Natural killer cell (primary cell): ENCODE results near the gene TIPRL. TPM values are rescaled to one million over a fixed set of nuclear protein-coding genes. Genes with fewer than 3 reads are reported as not detected.

Experiments
- ATAC-seq, 3 donors: fragments of 150-1000 bp in 2 of 3; fragments of 200-7000 bp in 1 of 3; cut with Tn5 transposase; 1 replicate in 1 of 3; 2 replicates in 2 of 3; pipeline ENCODE4 v1.10.0; 2021; ENCODE audit warnings: mild to moderate bottlenecking in 2 of 3, moderate library complexity in 2 of 3
- DNase-seq, 2 donors: peaks; one replicate each; pipeline versions ENCODE4 v3.0.0 to v3.0.0-alpha.2; 2013 to 2021; ENCODE audit warnings: mixed read lengths in 1 of 2
- H3K27ac ChIP-seq: one replicate; pipeline ENCODE4 v1.5.1; 2013; ENCODE audit warnings: mild to moderate bottlenecking, low read length
- H3K27me3 ChIP-seq: one replicate; pipeline ENCODE4 v1.6.1; 2013; ENCODE audit warnings: low read length; ENCODE audit not compliant: control insufficient read depth, insufficient read depth
- H3K36me3 ChIP-seq: one replicate; pipeline ENCODE4 v1.6.1; 2013; ENCODE audit warnings: low read length; ENCODE audit not compliant: control insufficient read depth, insufficient read depth
- H3K4me1 ChIP-seq: one replicate; pipeline ENCODE4 v1.6.1; 2013; ENCODE audit warnings: low read length; ENCODE audit not compliant: control insufficient read depth, insufficient read depth
- H3K4me3 ChIP-seq: one replicate; pipeline ENCODE4 v1.5.1; 2013; ENCODE audit warnings: low read length
- H3K9me3 ChIP-seq: one replicate; pipeline ENCODE4 v1.6.1; 2013; ENCODE audit warnings: low read length; ENCODE audit not compliant: control insufficient read depth, insufficient read depth
- H3K27ac Mint-ChIP-seq, 2 donors: one replicate each; pipeline ENCODE4 v1.8.0; 2022; ENCODE audit warnings: mild to moderate bottlenecking in 2 of 2, mixed read lengths in 2 of 2, moderate library complexity in 1 of 2
- H3K27me3 Mint-ChIP-seq, 2 donors: one replicate each; pipeline ENCODE4 v1.8.0; 2022; ENCODE audit warnings: low read depth in 2 of 2, mixed read lengths in 2 of 2
- H3K36me3 Mint-ChIP-seq: one replicate; pipeline ENCODE4 v1.8.0; 2022; ENCODE audit warnings: mixed read lengths
- H3K4me1 Mint-ChIP-seq, 2 donors: one replicate each; pipeline ENCODE4 v1.8.0; 2022; ENCODE audit warnings: mixed read lengths in 2 of 2
- H3K4me3 Mint-ChIP-seq: one replicate; pipeline ENCODE4 v1.8.0; 2022; ENCODE audit warnings: mild to moderate bottlenecking, moderate library complexity, mixed read lengths
- H3K9me3 Mint-ChIP-seq, 2 donors: one replicate each; pipeline ENCODE4 v1.8.0; 2022; ENCODE audit warnings: mixed read lengths in 2 of 2
- WGBS: methylation state at CpG from one replicate; pipeline ENCODE4 v1.1.7; 2013; ENCODE audit warnings: missing lambda C conversion rate; ENCODE audit not compliant: insufficient coverage; 5-methylcytosine and 5-hydroxymethylcytosine counted together
- intact Hi-C: fragments of 100-400 bp; cut with micrococcal nuclease; formaldehyde crosslinking; loops from one replicate; pipeline ENCODE4 v1.14.2; 2022
- total RNA-seq, 4 donors: library from RNA; stranded (reverse); fragments of 120-200 nt in 1 of 4; gene quantifications; one replicate each; pipeline versions ENCODE4 v1.2.3 to v1.2.4, GENCODE V29; 2013 to 2022
- TF ChIP-seq, protein P1 (sequence below): fragments of 200-600 bp; IDR thresholded peaks from one replicate; pipeline ENCODE4 v1.8.0; 2022; ENCODE audit warnings: antibody characterized with exemption

Gene TIPRL
- total RNA-seq, 3 donors from 2014 or later (not counting 1 experiment from before 2014, with no cell fraction given) = 23.5 to 27.4 (median 25.6) TPM

DNA sequence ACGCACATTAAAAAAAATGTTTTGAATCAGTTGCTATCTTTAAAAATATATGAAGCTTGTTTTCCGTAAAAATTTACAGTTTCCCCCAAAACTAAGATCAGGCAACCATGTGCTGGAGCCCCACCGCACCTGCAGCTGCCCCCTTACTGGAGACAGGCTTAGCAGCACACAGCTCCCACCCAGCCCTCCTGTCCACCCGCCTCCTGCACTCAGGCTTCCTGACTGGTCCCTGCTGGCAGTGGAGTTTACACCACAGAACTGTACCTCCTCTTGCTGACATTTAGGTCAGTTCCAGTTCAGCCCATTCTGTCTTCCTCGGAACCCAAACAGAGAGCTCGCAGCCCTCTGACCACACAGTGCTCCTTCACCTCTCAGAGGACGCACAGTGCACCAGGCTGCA is 44.1 kb upstream of the TIPRL start:
- Mint-ChIP-seq H3K9me3 (no peaks in the 10 kb centered on the region), H3K27ac (no peak overlapping the region), H3K4me1 (peaks cover 17 to 19% of the 10 kb centered on the region in 2 donors), H3K4me3 (peak overlapping the region; percentile 77), H3K27me3 (peaks cover 45 to 47% of the 10 kb centered on the region in 2 donors), H3K36me3 (no peaks in the 10 kb centered on the region)
- H3K9me3 ChIP-seq = no peaks in the 10 kb centered on the region
- WGBS = 92% methylated on average over 7 of the region's 7 CpGs
- peaks cover 19% of the 10 kb centered on the region for H3K27me3 ChIP-seq
- intact Hi-C loops = no loop called here
- H3K36me3 ChIP-seq = no peaks in the 10 kb centered on the region
- TF ChIP-seq, protein P1, sequence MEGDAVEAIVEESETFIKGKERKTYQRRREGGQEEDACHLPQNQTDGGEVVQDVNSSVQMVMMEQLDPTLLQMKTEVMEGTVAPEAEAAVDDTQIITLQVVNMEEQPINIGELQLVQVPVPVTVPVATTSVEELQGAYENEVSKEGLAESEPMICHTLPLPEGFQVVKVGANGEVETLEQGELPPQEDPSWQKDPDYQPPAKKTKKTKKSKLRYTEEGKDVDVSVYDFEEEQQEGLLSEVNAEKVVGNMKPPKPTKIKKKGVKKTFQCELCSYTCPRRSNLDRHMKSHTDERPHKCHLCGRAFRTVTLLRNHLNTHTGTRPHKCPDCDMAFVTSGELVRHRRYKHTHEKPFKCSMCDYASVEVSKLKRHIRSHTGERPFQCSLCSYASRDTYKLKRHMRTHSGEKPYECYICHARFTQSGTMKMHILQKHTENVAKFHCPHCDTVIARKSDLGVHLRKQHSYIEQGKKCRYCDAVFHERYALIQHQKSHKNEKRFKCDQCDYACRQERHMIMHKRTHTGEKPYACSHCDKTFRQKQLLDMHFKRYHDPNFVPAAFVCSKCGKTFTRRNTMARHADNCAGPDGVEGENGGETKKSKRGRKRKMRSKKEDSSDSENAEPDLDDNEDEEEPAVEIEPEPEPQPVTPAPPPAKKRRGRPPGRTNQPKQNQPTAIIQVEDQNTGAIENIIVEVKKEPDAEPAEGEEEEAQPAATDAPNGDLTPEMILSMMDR = no peak
- DNase-seq (no peak), ATAC-seq (no peak)
- peaks cover 19% of the 10 kb centered on the region for H3K4me1 ChIP-seq
- H3K27ac ChIP-seq = no peak overlapping the region
- H3K4me3 ChIP-seq = no peak overlapping the region

DNA sequence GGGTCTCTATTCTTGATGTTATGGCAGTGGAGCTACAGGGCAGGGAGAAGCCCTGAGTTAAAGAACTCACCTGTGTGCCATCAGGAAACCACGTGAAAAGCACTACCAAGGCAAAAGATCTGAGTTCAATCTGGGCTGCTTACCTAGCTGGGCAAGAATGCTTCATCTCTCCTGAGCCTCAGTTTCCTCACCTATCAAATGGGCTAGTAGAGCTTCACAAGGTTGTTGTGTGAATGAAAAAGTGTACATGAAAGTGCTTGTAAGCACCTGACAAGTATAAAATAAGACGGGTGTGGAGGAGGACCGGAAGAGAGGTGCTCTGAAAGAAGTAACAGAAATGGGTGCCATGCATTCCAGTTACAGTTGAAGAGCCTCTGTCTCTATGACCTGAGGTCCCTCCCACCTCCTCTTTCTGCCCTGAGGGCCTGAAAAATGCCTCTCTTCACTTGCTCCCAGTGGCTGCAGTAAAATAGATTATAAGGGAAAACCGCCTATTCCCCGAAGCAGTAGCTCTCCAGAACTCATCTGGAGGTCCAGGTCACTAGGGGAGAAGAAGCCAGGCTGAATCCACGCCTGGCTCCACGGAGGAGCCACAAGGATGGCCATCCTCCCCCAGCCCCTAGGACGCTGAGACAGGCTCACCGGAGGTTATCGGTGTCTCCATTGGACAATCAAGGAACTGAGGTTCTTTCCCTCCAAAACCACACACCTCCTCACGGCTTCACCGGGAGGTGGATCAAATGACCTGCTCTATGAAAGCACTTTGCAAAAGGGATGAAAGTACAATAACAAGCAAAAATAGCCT is 43.4 kb upstream of the TIPRL start:
- peaks cover 19% of the 10 kb centered on the region for H3K4me1 ChIP-seq
- no peaks in the 10 kb centered on the region for H3K36me3 ChIP-seq
- DNase-seq = no peak
- Mint-ChIP-seq H3K4me3 (peak overlapping the region; percentile 77), H3K9me3 (no peaks in the 10 kb centered on the region), H3K27me3 (peaks cover 42 to 47% of the 10 kb centered on the region in 2 donors), H3K27ac (no peak overlapping the region), H3K4me1 (peaks cover 17 to 19% of the 10 kb centered on the region in 2 donors), H3K36me3 (no peaks in the 10 kb centered on the region)
- H3K27me3 ChIP-seq = peaks cover 19% of the 10 kb centered on the region
- WGBS = 54% methylated on average over 12 of the region's 12 CpGs
- intact Hi-C loops = no loop called here
- no peak overlapping the region for H3K4me3 ChIP-seq
- no peaks in the 10 kb centered on the region for H3K9me3 ChIP-seq
- TF ChIP-seq, protein P1 = no peak
- H3K27ac ChIP-seq = no peak overlapping the region
- no peak for ATAC-seq

DNA sequence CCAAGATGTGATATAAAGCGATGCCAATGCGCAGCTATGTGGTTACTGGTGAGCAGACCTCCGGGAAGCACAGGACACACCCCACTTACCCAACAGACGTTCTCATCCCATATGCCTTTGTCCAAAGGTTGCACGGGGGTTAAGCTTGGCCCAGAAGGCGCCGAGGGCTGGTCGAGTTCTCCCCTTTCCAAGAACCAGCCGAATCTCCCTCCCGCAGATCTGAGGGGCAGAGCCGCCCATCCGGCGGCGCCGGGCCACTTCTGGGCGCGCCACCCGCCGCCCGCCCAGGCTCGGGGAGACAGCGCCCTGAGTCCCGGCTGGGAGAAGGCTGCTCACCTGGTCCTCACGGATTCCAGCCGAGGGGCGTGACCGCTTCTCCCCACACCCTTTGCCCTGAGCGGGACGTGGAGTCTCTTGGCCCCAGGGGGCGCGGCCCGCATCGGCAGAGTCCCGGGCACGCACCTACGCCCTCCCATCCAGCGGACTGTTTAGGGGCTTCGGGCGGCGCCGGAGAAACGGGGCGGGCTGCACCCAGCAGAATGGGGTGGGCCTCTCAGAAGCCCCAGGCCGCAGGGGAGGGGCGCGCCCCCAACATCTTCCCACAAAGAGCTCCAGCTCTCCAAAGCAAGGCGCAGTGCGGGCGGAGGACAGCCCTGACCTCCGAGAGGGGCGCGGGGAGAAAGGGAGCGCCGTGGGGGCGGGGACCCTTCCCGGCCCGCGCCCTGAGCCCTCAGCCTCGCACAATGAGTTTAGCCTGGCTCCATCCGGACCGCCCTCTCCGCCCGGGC is 42.6 kb upstream of the TIPRL start:
- H3K4me3 ChIP-seq = peak overlapping the region; percentile 51
- H3K27ac ChIP-seq = no peak overlapping the region
- ATAC-seq = peak in 2 of 3 donors; percentile 41 to 52
- no peaks in the 10 kb centered on the region for H3K9me3 ChIP-seq
- intact Hi-C loops = no loop called here
- H3K4me1 Mint-ChIP-seq = peaks cover 17 to 19% of the 10 kb centered on the region in 2 donors
- no peaks in the 10 kb centered on the region for H3K36me3 ChIP-seq
- peaks cover 19% of the 10 kb centered on the region for H3K4me1 ChIP-seq
- TF ChIP-seq, protein P1 = no peak
- peak overlapping the region; percentile 77 for H3K4me3 Mint-ChIP-seq
- no peaks in the 10 kb centered on the region for H3K36me3 Mint-ChIP-seq
- DNase-seq = peak; percentile 22
- H3K9me3 Mint-ChIP-seq = no peaks in the 10 kb centered on the region
- under 1% methylated on average over 63 of the region's 63 CpGs for WGBS
- H3K27me3 Mint-ChIP-seq = peaks cover 38 to 50% of the 10 kb centered on the region in 2 donors
- no peak overlapping the region for H3K27ac Mint-ChIP-seq
- peaks cover 19% of the 10 kb centered on the region for H3K27me3 ChIP-seq
